ENCODE measurements around the gene RAB8B.

- TF ChIP-seq CTCF (conservative IDR thresholded peaks at IDR 0.05; ENCODE audit: low read depth, low read length), result no peak
- TF ChIP-seq EZH2 (IDR thresholded peaks at IDR 0.05; ENCODE audit: low read length, unreplicated experiment), result no peak
Measured at GRCh38 chr15:63203451-63204090, 14.2 kb downstream of the RAB8B start.
